ENCODE results near the gene OGFOD3.

The OGFOD3 gene

GRCh38 chr17:82418001-82418986 is at the start of gene OGFOD3, which contains the start of gene HEXD:
OGFOD3 (minus strand) TSS chr17:82418586; CDS start chr17:82418485, 101 bp downstream.
HEXD (plus strand) TSS chr17:82418347; CDS start chr17:82419800, 1,453 bp downstream.
- TF ChIP-seq MAX (IDR thresholded peaks at IDR 0.05) (peak; percentile 59; the same call in 1 of the 2 replicates), FOXM1 (IDR thresholded peaks at IDR 0.05; ENCODE audit: borderline replicate concordance, low read depth) (no peak), RAD21 (IDR thresholded peaks at IDR 0.05; ENCODE audit: low read depth) (no peak), REST (IDR thresholded peaks at IDR 0.05; ENCODE audit: low read depth) (peak; percentile 41; the same call in 1 of the 2 replicates), YY1 (IDR thresholded peaks at IDR 0.05; ENCODE audit: low read depth) (peak; percentile 89), TAF1 (IDR thresholded peaks at IDR 0.05; ENCODE audit: low read depth) (0 out of 2 replicates have a peak, but pooled peaks have one; percentile 6), NFIC (IDR thresholded peaks at IDR 0.05) (0 out of 2 replicates have a peak, but pooled peaks have one; percentile 4), EGR1 (IDR thresholded peaks at IDR 0.05) (peak; percentile 54; the same call in 1 of the 2 replicates)

GRCh38 chr17:82465023-82465603 is 46.7 kb upstream of the OGFOD3 start:
- TF ChIP-seq MAX (IDR thresholded peaks at IDR 0.05): no peak
- TF ChIP-seq EGR1 (IDR thresholded peaks at IDR 0.05): no peak
- no peak for TF ChIP-seq TCF12 (IDR thresholded peaks at IDR 0.05; ENCODE audit: low read depth)
- no peak for TF ChIP-seq NFIC (IDR thresholded peaks at IDR 0.05)
- TF ChIP-seq FOXM1 (IDR thresholded peaks at IDR 0.05; ENCODE audit: borderline replicate concordance, low read depth): no peak
- TF ChIP-seq TAF1 (IDR thresholded peaks at IDR 0.05; ENCODE audit: low read depth): no peak

- TF ChIP-seq FOXM1 (IDR thresholded peaks at IDR 0.05; ENCODE audit: borderline replicate concordance, low read depth) (no peak), ZBTB7A (IDR thresholded peaks at IDR 0.05; ENCODE audit: low read depth) (no peak), CEBPB (IDR thresholded peaks at IDR 0.05) (no peak), CREB1 (IDR thresholded peaks at IDR 0.05; ENCODE audit: low read depth) (no peak), TAF1 (IDR thresholded peaks at IDR 0.05; ENCODE audit: low read depth) (no peak), TEAD4 (IDR thresholded peaks at IDR 0.05) (no peak), YY1 (IDR thresholded peaks at IDR 0.05; ENCODE audit: low read depth) (no peak), EP300 (IDR thresholded peaks at IDR 0.05; ENCODE audit: borderline replicate concordance) (no peak), TCF12 (IDR thresholded peaks at IDR 0.05; ENCODE audit: low read depth) (no peak), EGR1 (IDR thresholded peaks at IDR 0.05) (no peak), USF1 (IDR thresholded peaks at IDR 0.05) (no peak), MAX (IDR thresholded peaks at IDR 0.05) (no peak), NFIC (IDR thresholded peaks at IDR 0.05) (no peak), REST (IDR thresholded peaks at IDR 0.05; ENCODE audit: low read depth) (no peak), RAD21 (IDR thresholded peaks at IDR 0.05; ENCODE audit: low read depth) (no peak)
Measured at GRCh38 chr17:82464567-82464929, 46.2 kb upstream of the OGFOD3 start.

- TF ChIP-seq ZBTB7A (IDR thresholded peaks at IDR 0.05; ENCODE audit: low read depth) (no peak), REST (IDR thresholded peaks at IDR 0.05; ENCODE audit: low read depth) (no peak), TEAD4 (IDR thresholded peaks at IDR 0.05) (no peak), NFIC (IDR thresholded peaks at IDR 0.05) (no peak), FOXM1 (IDR thresholded peaks at IDR 0.05; ENCODE audit: borderline replicate concordance, low read depth) (no peak), EP300 (IDR thresholded peaks at IDR 0.05; ENCODE audit: borderline replicate concordance) (no peak), EGR1 (IDR thresholded peaks at IDR 0.05) (no peak), MAX (IDR thresholded peaks at IDR 0.05) (no peak), USF1 (IDR thresholded peaks at IDR 0.05) (no peak)
Measured at GRCh38 chr17:82463925-82464566, 45.7 kb upstream of the OGFOD3 start.

Data from Ishikawa (cell line).